ENCODE data around the gene TBC1D1. TPM values are rescaled to one million over a fixed set of nuclear protein-coding genes. Genes with fewer than 3 reads are reported as not detected.

TBC1D1 gene
- total and polyA plus RNA-seq, 2 of the 8 experiments (the other 6 are each of a cell fraction or from before 2014, with no cell fraction given): 96.9 to 162 TPM

- TF ChIP-seq ATF3 (IDR thresholded peaks at IDR 0.05; ENCODE audit: insufficient read depth, low read depth, low read length): no peak
- TF ChIP-seq POLR2A (IDR thresholded peaks at IDR 0.05; ENCODE audit: control extremely low read depth in 1 of 2, low read depth in 2 of 2, low read length in 2 of 2): no peak
- no peak for TF ChIP-seq HDAC6 (IDR thresholded peaks at IDR 0.05; ENCODE audit: low read depth, low read length)
- TF ChIP-seq RXRA (IDR thresholded peaks at IDR 0.05; ENCODE audit: insufficient read depth, low read depth, low read length): no peak
- no peak for TF ChIP-seq GTF2F1 (IDR thresholded peaks at IDR 0.05; ENCODE audit: borderline replicate concordance, low read depth, low read length)
- TF ChIP-seq EGR1 (IDR thresholded peaks at IDR 0.05; ENCODE audit: borderline replicate concordance, low read depth, low read length): no peak
- TF ChIP-seq BRCA1 (IDR thresholded peaks at IDR 0.05; ENCODE audit: low read depth, low read length): no peak
- TF ChIP-seq SAP30 (IDR thresholded peaks at IDR 0.05; ENCODE audit: insufficient read depth, insufficient replicate concordance, low read length): no peak
- TF ChIP-seq RBBP5 (IDR thresholded peaks at IDR 0.05; ENCODE audit: borderline replicate concordance, low read depth, low read length): no peak
These were observed 99.9 kb downstream of the TBC1D1 start (continued) for GRCh38 chr4:37990731-37991245.
